KMS-11 (cell line): Measurements from ENCODE around the gene GLTPD2.

ENCODE experiments used
- H2AFZ ChIP-seq: fragments of 200-600 bp; sonication (generic); 2 replicates; pipeline ENCODE4 v1.6.1; 2016; ENCODE audit warnings: antibody characterized with exemption, mixed run types, low read depth
- H3K27ac ChIP-seq: fragments of 200-600 bp; sonication (generic); 2 replicates; pipeline ENCODE4 v1.6.1; 2016; ENCODE audit warnings: mild to moderate bottlenecking, mixed run types
- H3K27me3 ChIP-seq: fragments of 200-600 bp; sonication (generic); 2 replicates; pipeline ENCODE4 v1.6.1; 2017; ENCODE audit warnings: mild to moderate bottlenecking, low read depth, mixed run types, moderate library complexity; ENCODE audit not compliant: insufficient read depth
- H3K36me3 ChIP-seq: fragments of 200-600 bp; sonication (generic); 2 replicates; pipeline ENCODE4 v1.6.1; 2017; ENCODE audit warnings: mild to moderate bottlenecking, mixed run types; ENCODE audit not compliant: insufficient read depth
- H3K4me1 ChIP-seq: fragments of 200-600 bp; sonication (generic); 2 replicates; pipeline ENCODE4 v1.6.1; 2016; ENCODE audit warnings: mild to moderate bottlenecking, low read depth, mixed run types; ENCODE audit not compliant: poor library complexity, severe bottlenecking
- H3K4me2 ChIP-seq: fragments of 200-600 bp; sonication (generic); 2 replicates; pipeline ENCODE4 v1.7.0; 2016; ENCODE audit warnings: mild to moderate bottlenecking, mixed run types
- H3K4me3 ChIP-seq: fragments of 200-600 bp; sonication (generic); IDR thresholded peaks from 2 replicates; pipeline ENCODE4 v1.6.1; 2017; ENCODE audit warnings: low read depth, low read length, mixed read lengths; ENCODE audit not compliant: insufficient read depth
- H3K79me2 ChIP-seq: fragments of 200-600 bp; sonication (generic); 2 replicates; pipeline ENCODE4 v1.6.1; 2016; ENCODE audit warnings: low read depth, mixed run types; ENCODE audit not compliant: insufficient read depth
- H3K9ac ChIP-seq: fragments of 200-600 bp; sonication (generic); 2 replicates; pipeline ENCODE4 v1.6.1; 2016; ENCODE audit warnings: mild to moderate bottlenecking, mixed run types
- H4K20me1 ChIP-seq: fragments of 200-600 bp; sonication (generic); 2 replicates; pipeline ENCODE4 v1.6.1; 2016; ENCODE audit warnings: mild to moderate bottlenecking, mixed run types; ENCODE audit not compliant: insufficient read depth
- TF ChIP-seq, protein P1 (sequence below): fragments of 200-600 bp; sonication (generic); conservative IDR thresholded peaks from 2 replicates; pipeline ENCODE4 v1.6.1; 2017; ENCODE audit warnings: low read depth, mild to moderate bottlenecking, antibody characterized with exemption, low read length, moderate library complexity, mixed read lengths

GLTPD2 gene

DNA sequence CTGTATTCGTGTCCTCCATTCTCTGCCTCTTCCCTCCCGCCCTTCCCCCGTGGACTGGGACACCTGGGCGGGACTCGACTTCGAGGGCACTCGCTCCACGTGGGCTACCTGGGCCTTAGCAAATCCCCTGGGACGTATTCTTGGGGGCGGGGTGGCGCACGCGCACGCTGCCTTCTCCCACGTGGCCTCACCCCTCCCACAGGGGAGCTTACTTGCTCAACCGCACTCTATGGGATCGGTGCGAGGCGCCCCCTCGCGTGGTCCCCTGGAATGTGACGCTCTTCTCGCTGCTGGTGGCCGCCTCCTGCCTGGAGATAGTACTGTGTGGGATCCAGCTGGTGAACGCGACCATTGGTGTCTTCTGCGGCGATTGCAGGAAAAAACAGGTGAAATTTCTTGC lies 6.1 kb upstream of the GLTPD2 start:
- H3K9ac ChIP-seq, result no peak overlapping the region
- no peaks in the 10 kb centered on the region for H3K27me3 ChIP-seq
- no peaks in the 10 kb centered on the region for H3K4me1 ChIP-seq
- no peak overlapping the region for H3K4me3 ChIP-seq
- TF ChIP-seq, protein P1, sequence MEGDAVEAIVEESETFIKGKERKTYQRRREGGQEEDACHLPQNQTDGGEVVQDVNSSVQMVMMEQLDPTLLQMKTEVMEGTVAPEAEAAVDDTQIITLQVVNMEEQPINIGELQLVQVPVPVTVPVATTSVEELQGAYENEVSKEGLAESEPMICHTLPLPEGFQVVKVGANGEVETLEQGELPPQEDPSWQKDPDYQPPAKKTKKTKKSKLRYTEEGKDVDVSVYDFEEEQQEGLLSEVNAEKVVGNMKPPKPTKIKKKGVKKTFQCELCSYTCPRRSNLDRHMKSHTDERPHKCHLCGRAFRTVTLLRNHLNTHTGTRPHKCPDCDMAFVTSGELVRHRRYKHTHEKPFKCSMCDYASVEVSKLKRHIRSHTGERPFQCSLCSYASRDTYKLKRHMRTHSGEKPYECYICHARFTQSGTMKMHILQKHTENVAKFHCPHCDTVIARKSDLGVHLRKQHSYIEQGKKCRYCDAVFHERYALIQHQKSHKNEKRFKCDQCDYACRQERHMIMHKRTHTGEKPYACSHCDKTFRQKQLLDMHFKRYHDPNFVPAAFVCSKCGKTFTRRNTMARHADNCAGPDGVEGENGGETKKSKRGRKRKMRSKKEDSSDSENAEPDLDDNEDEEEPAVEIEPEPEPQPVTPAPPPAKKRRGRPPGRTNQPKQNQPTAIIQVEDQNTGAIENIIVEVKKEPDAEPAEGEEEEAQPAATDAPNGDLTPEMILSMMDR, result no peak
- H3K27ac ChIP-seq, result no peak overlapping the region
- no peaks in the 10 kb centered on the region for H3K79me2 ChIP-seq
- no peaks in the 10 kb centered on the region for H3K36me3 ChIP-seq
- H2AFZ ChIP-seq, result no peak overlapping the region
- H3K4me2 ChIP-seq, result no peak overlapping the region
- H4K20me1 ChIP-seq, result no peaks in the 10 kb centered on the region

DNA sequence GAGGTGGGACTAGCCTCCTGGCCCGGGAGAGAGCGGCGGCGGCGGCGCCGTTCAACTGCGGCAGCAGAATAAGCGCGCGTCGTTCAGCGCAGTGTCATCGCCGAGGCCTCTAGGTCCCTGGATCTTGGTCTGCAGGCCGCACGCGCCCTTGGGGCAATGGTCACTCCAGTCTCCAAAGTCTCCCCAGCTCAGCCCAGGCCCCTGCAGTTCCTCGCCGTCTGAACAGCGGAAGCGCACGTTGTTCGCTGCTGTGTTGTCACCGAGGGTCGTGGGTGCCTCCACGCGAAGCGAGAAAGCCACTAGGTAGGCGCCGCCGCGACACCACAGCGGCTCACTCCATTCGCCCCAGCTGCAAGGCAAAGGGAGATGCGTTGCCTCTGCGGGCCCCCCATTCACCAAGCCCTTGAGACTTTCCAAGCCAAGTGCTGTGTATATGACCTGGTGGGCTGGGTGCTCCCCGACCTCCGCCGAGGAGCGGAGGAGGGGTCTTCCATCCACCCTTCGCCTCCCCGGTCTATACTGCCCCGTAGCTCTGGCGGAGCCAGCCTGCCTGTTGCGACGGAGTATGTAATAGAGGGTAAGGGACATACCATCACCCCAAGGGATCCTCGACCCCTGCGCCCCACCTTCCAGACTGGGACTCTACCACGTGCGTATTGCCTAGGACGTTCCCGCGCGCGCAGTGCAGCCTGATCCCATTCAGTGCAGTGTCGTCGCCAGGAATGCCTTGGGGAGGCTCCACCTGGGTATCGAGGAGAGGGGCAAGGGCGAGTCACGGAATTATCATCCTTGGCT lies 3.3 kb upstream of the GLTPD2 start:
- H3K79me2 ChIP-seq, result no peaks in the 10 kb centered on the region
- H3K4me2 ChIP-seq, result no peak overlapping the region
- TF ChIP-seq, protein P1, result no peak
- no peak overlapping the region for H2AFZ ChIP-seq
- no peak overlapping the region for H3K9ac ChIP-seq
- no peak overlapping the region for H3K4me3 ChIP-seq
- H3K36me3 ChIP-seq, result no peaks in the 10 kb centered on the region
- no peaks in the 10 kb centered on the region for H3K27me3 ChIP-seq
- H3K4me1 ChIP-seq, result no peaks in the 10 kb centered on the region
- H3K27ac ChIP-seq, result no peak overlapping the region
- H4K20me1 ChIP-seq, result no peaks in the 10 kb centered on the region

DNA sequence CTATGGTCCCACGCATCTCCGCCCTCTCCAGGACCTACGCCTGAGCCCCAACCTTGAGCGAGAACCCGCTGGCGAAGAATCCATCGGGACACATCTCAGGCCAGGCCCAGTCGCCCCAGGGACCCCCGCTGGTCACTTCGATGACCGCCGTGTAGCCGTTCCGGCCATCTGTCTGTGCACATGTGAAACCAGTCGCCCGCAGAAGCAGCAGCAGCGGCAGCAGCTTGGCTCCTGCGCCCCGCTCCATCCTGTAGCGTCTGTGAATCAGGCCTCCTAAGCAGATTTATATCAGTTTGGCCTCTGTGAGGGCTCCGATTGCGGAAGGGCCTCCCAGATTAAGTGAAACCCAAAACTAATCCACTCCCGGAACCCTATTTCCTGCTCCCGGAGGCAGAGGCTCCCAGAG lies 2.7 kb upstream of the GLTPD2 start, which contains the start of gene VMO1:
TSS of gene VMO1 (minus strand) at position 259 of the 406 bp plus-strand sequence. CDS start at position 247, 12 bp downstream.
- H3K4me1 ChIP-seq, result no peaks in the 10 kb centered on the region
- H3K27me3 ChIP-seq, result no peaks in the 10 kb centered on the region
- no peak within 1 kb of the TSS for H3K4me2 ChIP-seq

DNA sequence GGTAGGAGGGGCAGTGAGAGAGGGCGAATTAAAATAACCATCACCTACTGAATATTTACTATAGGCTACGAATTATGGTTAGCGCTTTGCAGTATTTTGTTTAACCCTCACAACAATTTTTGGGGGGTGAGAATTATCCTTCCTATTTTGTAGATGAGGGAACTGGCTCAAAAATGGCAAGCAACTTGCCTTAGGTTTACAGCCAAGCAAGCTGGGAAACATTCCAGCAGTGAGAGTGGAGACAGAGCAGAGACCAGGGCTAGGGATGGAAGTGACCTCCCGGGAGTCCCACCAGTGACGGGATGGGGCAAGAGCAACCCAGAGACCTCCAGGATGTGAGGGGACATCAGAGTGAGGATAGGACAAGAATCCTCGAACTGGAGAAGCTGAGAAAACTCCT lies 2.2 kb upstream of the GLTPD2 start:
- H3K9ac ChIP-seq, result no peak overlapping the region
- H4K20me1 ChIP-seq, result no peaks in the 10 kb centered on the region
- no peak overlapping the region for H3K27ac ChIP-seq
- H3K4me2 ChIP-seq, result no peak overlapping the region
- H3K4me1 ChIP-seq, result no peaks in the 10 kb centered on the region
- H3K79me2 ChIP-seq, result no peaks in the 10 kb centered on the region
- no peak overlapping the region for H2AFZ ChIP-seq
- no peaks in the 10 kb centered on the region for H3K36me3 ChIP-seq
- no peak overlapping the region for H3K4me3 ChIP-seq
- no peaks in the 10 kb centered on the region for H3K27me3 ChIP-seq
- TF ChIP-seq, protein P1, result no peak

More for the DNA sequence above, 2.7 kb upstream of the GLTPD2 start, which contains the start of gene VMO1:
- H4K20me1 ChIP-seq, result no peaks in the 10 kb centered on the region
- TF ChIP-seq, protein P1, result no peak
- H3K27ac ChIP-seq, result no peak within 1 kb of the TSS
- H3K36me3 ChIP-seq, result no peaks in the 10 kb centered on the region
- H3K4me3 ChIP-seq, result no peak within 1 kb of the TSS
- H3K9ac ChIP-seq, result no peak within 1 kb of the TSS
- no peak within 1 kb of the TSS for H2AFZ ChIP-seq
- H3K79me2 ChIP-seq, result no peaks in the 10 kb centered on the region
